ENCODE data around the gene SMG6.

DNA sequence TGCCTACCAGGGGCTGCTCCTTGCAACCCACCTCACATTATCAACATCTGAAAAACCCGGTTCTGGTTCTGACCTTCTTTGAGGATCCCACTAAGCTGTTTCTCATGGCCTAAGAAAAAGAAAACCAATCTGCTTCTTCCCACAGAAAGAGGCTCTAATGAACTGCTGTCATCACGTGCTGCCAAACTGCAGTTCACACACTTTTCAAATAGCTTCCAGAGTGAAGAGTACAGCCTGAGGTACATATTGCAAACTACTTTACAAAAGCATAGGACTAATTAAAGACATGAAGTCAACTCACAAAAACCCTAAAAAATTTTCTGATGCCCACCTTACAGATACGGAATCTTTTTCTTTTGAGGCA lies 36.7 kb downstream of the SMG6 start:
- TF ChIP-seq, protein P1, sequence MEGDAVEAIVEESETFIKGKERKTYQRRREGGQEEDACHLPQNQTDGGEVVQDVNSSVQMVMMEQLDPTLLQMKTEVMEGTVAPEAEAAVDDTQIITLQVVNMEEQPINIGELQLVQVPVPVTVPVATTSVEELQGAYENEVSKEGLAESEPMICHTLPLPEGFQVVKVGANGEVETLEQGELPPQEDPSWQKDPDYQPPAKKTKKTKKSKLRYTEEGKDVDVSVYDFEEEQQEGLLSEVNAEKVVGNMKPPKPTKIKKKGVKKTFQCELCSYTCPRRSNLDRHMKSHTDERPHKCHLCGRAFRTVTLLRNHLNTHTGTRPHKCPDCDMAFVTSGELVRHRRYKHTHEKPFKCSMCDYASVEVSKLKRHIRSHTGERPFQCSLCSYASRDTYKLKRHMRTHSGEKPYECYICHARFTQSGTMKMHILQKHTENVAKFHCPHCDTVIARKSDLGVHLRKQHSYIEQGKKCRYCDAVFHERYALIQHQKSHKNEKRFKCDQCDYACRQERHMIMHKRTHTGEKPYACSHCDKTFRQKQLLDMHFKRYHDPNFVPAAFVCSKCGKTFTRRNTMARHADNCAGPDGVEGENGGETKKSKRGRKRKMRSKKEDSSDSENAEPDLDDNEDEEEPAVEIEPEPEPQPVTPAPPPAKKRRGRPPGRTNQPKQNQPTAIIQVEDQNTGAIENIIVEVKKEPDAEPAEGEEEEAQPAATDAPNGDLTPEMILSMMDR (IDR thresholded peaks at IDR 0.05) = no peak
- no peak for TF ChIP-seq POLR2A (IDR thresholded peaks at IDR 0.05)

Measured in heart left ventricle (tissue), 13 donors.